ENCODE measurements around the gene THUMPD3. TPM values are rescaled to one million over a fixed set of nuclear protein-coding genes. Genes with fewer than 3 reads are reported as not detected.
A peak's percentile ranks its signal among the peaks of the same experiment; 100 is the strongest.

The THUMPD3 gene
- total RNA-seq, 1 donor from 2014 or later: 32.7 TPM

DNA sequence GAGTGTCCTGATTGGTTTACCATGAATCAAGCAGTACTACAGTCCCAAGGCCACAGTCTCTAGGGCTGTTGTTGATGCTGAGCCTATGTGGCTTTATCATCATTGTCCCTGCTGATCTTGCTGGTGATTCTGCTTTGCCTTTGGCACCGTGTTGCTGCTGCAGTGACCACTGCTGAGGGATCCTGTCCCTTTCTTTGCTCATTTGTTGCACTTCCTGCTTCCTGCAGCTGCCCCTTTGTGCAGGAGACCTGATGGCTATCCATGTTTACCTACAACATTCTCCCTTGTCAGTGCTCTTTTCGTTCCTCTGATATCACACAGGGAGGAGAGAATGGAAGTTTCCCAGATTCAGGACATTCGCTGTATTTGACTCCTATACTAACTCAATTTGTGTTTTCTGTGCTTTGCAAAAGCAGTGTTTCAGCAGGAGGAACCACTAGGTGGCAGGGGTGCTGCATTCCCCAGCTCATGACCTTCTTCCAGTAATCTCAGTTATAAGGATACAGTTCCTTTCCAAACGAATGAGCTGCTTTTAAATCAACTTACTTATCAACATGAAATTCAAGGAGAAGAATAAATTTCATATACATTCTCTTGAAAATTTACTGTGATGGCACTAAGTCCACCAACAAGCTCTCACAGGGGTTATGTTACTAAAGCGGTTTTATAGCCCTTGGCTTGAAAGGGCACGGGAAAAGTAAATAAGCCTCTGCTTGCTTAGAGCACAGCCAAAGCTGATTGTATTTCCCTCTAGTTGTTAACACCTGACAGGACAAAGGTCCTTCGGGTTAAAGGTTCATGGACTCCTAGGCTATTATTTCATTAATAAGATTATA is 9.7 kb upstream of the THUMPD3 start:
- H3K27ac Mint-ChIP-seq (ENCODE audit: unreplicated experiment): no peak overlapping the region
- H3K27me3 Mint-ChIP-seq (ENCODE audit: low read depth, unreplicated experiment): no peaks in the 10 kb centered on the region
- no peaks in the 10 kb centered on the region for H4K20me1 ChIP-seq (ENCODE audit: insufficient read depth, low read length)
- no peak overlapping the region for H3K9ac ChIP-seq (ENCODE audit: low read length)
- H3K4me3 Mint-ChIP-seq (ENCODE audit: unreplicated experiment): no peak overlapping the region
- no peak overlapping the region for H3K4me2 ChIP-seq (ENCODE audit: low read length)
- H2AFZ ChIP-seq (ENCODE audit: low read depth, low read length): no peak overlapping the region
- H3K36me3 ChIP-seq (ENCODE audit: insufficient read depth, low read length): no peaks in the 10 kb centered on the region
- H3K9me3 Mint-ChIP-seq (ENCODE audit: unreplicated experiment): no peaks in the 10 kb centered on the region
- H3K36me3 Mint-ChIP-seq (ENCODE audit: low read depth, unreplicated experiment): peaks cover 5% of the 10 kb centered on the region
- peaks cover 24% of the 10 kb centered on the region for H3K4me1 ChIP-seq (ENCODE audit: insufficient read depth, low read length)
- peaks cover 12% of the 10 kb centered on the region for H3K4me1 Mint-ChIP-seq (ENCODE audit: low read depth, unreplicated experiment)
- no peak overlapping the region for H3K4me3 ChIP-seq (ENCODE audit: insufficient read depth, low read depth, low read length)
- FAIRE-seq (no peak), DNase-seq (ENCODE audit: low read depth) (peak; percentile 55)
- H3K27ac ChIP-seq (ENCODE audit: low read depth, low read length): no peak overlapping the region
- no peaks in the 10 kb centered on the region for H3K79me2 ChIP-seq (ENCODE audit: insufficient read depth, low read length)
- H3K27me3 ChIP-seq (ENCODE audit: insufficient read depth, low read length): no peaks in the 10 kb centered on the region
- TF ChIP-seq, protein P1, sequence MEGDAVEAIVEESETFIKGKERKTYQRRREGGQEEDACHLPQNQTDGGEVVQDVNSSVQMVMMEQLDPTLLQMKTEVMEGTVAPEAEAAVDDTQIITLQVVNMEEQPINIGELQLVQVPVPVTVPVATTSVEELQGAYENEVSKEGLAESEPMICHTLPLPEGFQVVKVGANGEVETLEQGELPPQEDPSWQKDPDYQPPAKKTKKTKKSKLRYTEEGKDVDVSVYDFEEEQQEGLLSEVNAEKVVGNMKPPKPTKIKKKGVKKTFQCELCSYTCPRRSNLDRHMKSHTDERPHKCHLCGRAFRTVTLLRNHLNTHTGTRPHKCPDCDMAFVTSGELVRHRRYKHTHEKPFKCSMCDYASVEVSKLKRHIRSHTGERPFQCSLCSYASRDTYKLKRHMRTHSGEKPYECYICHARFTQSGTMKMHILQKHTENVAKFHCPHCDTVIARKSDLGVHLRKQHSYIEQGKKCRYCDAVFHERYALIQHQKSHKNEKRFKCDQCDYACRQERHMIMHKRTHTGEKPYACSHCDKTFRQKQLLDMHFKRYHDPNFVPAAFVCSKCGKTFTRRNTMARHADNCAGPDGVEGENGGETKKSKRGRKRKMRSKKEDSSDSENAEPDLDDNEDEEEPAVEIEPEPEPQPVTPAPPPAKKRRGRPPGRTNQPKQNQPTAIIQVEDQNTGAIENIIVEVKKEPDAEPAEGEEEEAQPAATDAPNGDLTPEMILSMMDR (IDR thresholded peaks at IDR 0.05; ENCODE audit: insufficient read depth, low read depth, low read length): peak; percentile 94
- TF ChIP-seq EZH2 (IDR thresholded peaks at IDR 0.05; ENCODE audit: insufficient read depth, low read length): no peak
- H3K9me3 ChIP-seq (ENCODE audit: insufficient read depth, low read depth, low read length): no peaks in the 10 kb centered on the region

DNA sequence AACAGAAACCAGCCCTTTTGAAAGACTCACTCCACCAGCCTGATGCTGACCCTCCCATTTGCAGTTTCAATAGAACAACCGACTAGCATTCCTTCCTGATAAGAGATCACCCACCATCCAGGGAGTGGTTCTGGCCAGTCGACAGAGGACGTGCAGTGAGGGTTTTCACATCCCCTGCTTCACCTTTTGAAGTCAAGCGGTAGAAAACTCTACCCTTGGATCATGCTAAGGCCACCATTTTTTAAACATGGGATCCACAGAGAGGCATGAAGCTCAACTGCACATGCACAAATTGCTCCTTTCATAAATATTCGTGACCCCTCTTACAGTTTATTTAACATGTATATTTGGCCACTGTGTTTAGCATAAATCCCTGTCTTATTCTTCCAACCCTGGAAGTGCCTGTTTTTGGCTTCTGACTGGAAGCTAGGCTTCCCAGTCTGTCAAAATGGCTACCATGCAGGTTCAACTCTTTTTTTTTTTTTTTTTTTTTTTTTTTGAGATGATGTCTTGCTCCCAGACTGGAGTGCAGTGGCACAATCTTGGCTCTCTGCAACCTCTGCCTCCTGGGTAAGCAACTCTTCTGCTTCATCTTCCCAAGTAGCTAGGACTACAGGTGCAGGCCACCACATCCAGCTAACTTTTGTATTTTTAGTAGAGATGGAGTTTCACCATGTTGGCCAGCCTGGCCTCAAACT is 1.0 kb upstream of the THUMPD3 start:
- Histone ChIP-seq H3K36me3 (ENCODE audit: insufficient read depth, low read length) (peaks cover 14% of the 10 kb centered on the region), H3K4me3 (ENCODE audit: insufficient read depth, low read depth, low read length) (peak overlapping the region; percentile 70), H3K79me2 (ENCODE audit: insufficient read depth, low read length) (peaks cover 33% of the 10 kb centered on the region), H3K9ac (ENCODE audit: low read length) (no peak overlapping the region), H2AFZ (ENCODE audit: low read depth, low read length) (no peak overlapping the region), H3K9me3 (ENCODE audit: insufficient read depth, low read depth, low read length) (no peaks in the 10 kb centered on the region), H3K27me3 (ENCODE audit: insufficient read depth, low read length) (no peaks in the 10 kb centered on the region), H4K20me1 (ENCODE audit: insufficient read depth, low read length) (no peaks in the 10 kb centered on the region), H3K4me1 (ENCODE audit: insufficient read depth, low read length) (peaks cover 6% of the 10 kb centered on the region), H3K27ac (ENCODE audit: low read depth, low read length) (no peak overlapping the region), H3K4me2 (ENCODE audit: low read length) (peak overlapping the region; percentile 90)
- H3K9me3 Mint-ChIP-seq (ENCODE audit: unreplicated experiment): no peaks in the 10 kb centered on the region
- DNase-seq (ENCODE audit: low read depth) (no peak), FAIRE-seq (no peak)
- peaks cover 5% of the 10 kb centered on the region for H3K4me1 Mint-ChIP-seq (ENCODE audit: low read depth, unreplicated experiment)
- peak overlapping the region; percentile 98 for H3K27ac Mint-ChIP-seq (ENCODE audit: unreplicated experiment)
- TF ChIP-seq, protein P1 (IDR thresholded peaks at IDR 0.05; ENCODE audit: insufficient read depth, low read depth, low read length): no peak
- no peak for TF ChIP-seq EZH2 (IDR thresholded peaks at IDR 0.05; ENCODE audit: insufficient read depth, low read length)
- H3K27me3 Mint-ChIP-seq (ENCODE audit: low read depth, unreplicated experiment): no peaks in the 10 kb centered on the region
- no peaks in the 10 kb centered on the region for H3K36me3 Mint-ChIP-seq (ENCODE audit: low read depth, unreplicated experiment)
- H3K4me3 Mint-ChIP-seq (ENCODE audit: unreplicated experiment): peak overlapping the region; percentile 93

Data from astrocyte (in vitro differentiated cells and primary cell).